DOHH2 (cell line): ENCODE data around the gene HS2ST1.

ENCODE experiments used
- H3F3A ChIP-seq: fragments of 200-600 bp; sonication (generic), shearing (Covaris generic); 2 replicates; pipeline ENCODE4 v1.6.0; 2016; ENCODE audit warnings: antibody characterized with exemption, mild to moderate bottlenecking; ENCODE audit not compliant: control insufficient read depth, insufficient read depth
- H3K27ac ChIP-seq: fragments of 200-600 bp; sonication (generic); 2 replicates; pipeline ENCODE4 v1.5.1; 2014; ENCODE audit warnings: low read depth, mild to moderate bottlenecking, low read length, moderate library complexity
- H3K27me3 ChIP-seq: fragments of 200-600 bp; sonication (generic); 2 replicates; pipeline ENCODE4 v1.6.1; 2014; ENCODE audit warnings: mild to moderate bottlenecking, low read length, mixed read lengths; ENCODE audit not compliant: control insufficient read depth
- H3K36me3 ChIP-seq: fragments of 200-600 bp; sonication (generic); 2 replicates; pipeline ENCODE4 v1.6.1; 2014; ENCODE audit warnings: mild to moderate bottlenecking, low read length, moderate library complexity, mixed read lengths; ENCODE audit not compliant: control insufficient read depth
- H3K4me1 ChIP-seq: fragments of 200-600 bp; sonication (generic); 2 replicates; pipeline ENCODE4 v1.6.1; 2014; ENCODE audit warnings: mild to moderate bottlenecking, low read length, mixed read lengths; ENCODE audit not compliant: control insufficient read depth
- H3K4me2 ChIP-seq: fragments of 200-600 bp; sonication (generic); 2 replicates; pipeline ENCODE4 v1.6.0; 2014; ENCODE audit warnings: mild to moderate bottlenecking, low read length, moderate library complexity
- H3K4me3 ChIP-seq: fragments of 200-600 bp; sonication (generic); 2 replicates; pipeline ENCODE4 v1.5.1; 2014; ENCODE audit warnings: mild to moderate bottlenecking, low read length, mixed read lengths
- H3K79me2 ChIP-seq: fragments of 200-600 bp; sonication (generic); 2 replicates; pipeline ENCODE4 v1.6.1; 2014; ENCODE audit warnings: mild to moderate bottlenecking, low read length, mixed read lengths; ENCODE audit not compliant: control insufficient read depth
- H3K9me2 ChIP-seq: fragments of 200-600 bp; sonication (generic); replicated peaks from 2 replicates; pipeline ENCODE4 v1.6.1; 2014; ENCODE audit warnings: mild to moderate bottlenecking, low read length, mixed read lengths; ENCODE audit not compliant: control insufficient read depth
- H3K9me3 ChIP-seq: fragments of 200-600 bp; sonication (generic); 2 replicates; pipeline ENCODE4 v1.6.1; 2014; ENCODE audit warnings: antibody characterized with exemption, low read length, mixed read lengths; ENCODE audit not compliant: control insufficient read depth, insufficient read depth
- H4K20me1 ChIP-seq: fragments of 200-600 bp; sonication (generic); 2 replicates; pipeline ENCODE4 v1.6.0; 2014; ENCODE audit warnings: low read depth, mild to moderate bottlenecking, antibody characterized with exemption, low read length, moderate library complexity; ENCODE audit not compliant: control insufficient read depth, insufficient read depth
- CTCF ChIP-seq: fragments of 200-600 bp; sonication (generic); IDR thresholded peaks from one replicate; pipeline ENCODE4 v1.5.1; 2014; ENCODE audit warnings: antibody characterized with exemption, mild to moderate bottlenecking, low read depth, low read length; ENCODE audit not compliant: poor library complexity, severe bottlenecking
- EZH2phosphoT487 ChIP-seq: fragments of 200-600 bp; sonication (generic); IDR thresholded peaks from 2 replicates; pipeline ENCODE4 v1.6.1; 2017; ENCODE audit warnings: borderline replicate concordance, mild to moderate bottlenecking, antibody characterized with exemption, low read length, moderate library complexity, mixed read lengths

The HS2ST1 gene

GRCh38 chr1:87143413-87144135 lies 229.1 kb downstream of the HS2ST1 start:
- no peaks in the 10 kb centered on the region for H3K27me3 ChIP-seq
- no peaks in the 10 kb centered on the region for H4K20me1 ChIP-seq
- H3K9me2 ChIP-seq: no peaks in the 10 kb centered on the region
- no peak overlapping the region for H3K4me3 ChIP-seq
- no peaks in the 10 kb centered on the region for H3K36me3 ChIP-seq
- H3K79me2 ChIP-seq: no peaks in the 10 kb centered on the region
- H3K9me3 ChIP-seq: no peaks in the 10 kb centered on the region
- TF ChIP-seq EZH2phosphoT487 (no peak), CTCF (no peak)
- H3K4me1 ChIP-seq: no peaks in the 10 kb centered on the region
- no peak overlapping the region for H3K4me2 ChIP-seq
- no peaks in the 10 kb centered on the region for H3F3A ChIP-seq
- H3K27ac ChIP-seq: no peak overlapping the region

DNA sequence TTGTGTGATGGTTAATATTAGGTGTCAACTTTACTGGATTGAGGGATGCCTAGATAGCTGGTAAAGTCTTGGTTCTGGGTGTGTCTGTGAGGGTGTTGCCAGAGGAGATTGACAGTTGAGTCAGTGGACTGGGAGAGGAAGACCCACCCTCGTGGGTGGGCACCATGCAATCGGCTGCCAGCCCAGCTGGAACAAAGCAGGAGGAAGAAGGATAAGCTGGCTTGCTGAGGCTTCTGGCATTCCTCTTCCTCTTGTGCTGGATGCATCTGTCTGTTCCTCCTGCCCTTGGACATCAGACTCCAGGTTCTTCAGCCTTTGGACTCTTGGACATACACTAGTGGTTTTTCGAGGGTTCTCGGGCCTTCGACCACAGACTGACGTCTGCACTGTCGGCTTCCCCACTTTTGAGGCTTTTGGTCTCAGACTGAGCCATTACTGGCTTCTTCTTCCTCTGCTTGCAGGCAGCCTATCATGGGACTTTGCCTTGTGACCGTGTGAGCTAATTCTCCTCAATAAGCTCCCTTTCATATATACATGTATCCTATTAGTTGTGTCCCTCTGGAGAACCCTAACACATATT lies 230.0 kb downstream of the HS2ST1 start:
- H3K79me2 ChIP-seq: no peaks in the 10 kb centered on the region
- no peaks in the 10 kb centered on the region for H3K9me2 ChIP-seq
- no peaks in the 10 kb centered on the region for H3K9me3 ChIP-seq
- H3K4me3 ChIP-seq: no peak overlapping the region
- no peaks in the 10 kb centered on the region for H3K36me3 ChIP-seq
- no peaks in the 10 kb centered on the region for H3K4me1 ChIP-seq
- H3F3A ChIP-seq: no peaks in the 10 kb centered on the region
- no peaks in the 10 kb centered on the region for H4K20me1 ChIP-seq
- no peak for TF ChIP-seq EZH2phosphoT487
- TF ChIP-seq CTCF: no peak
- H3K27ac ChIP-seq: no peak overlapping the region
- H3K4me2 ChIP-seq: no peak overlapping the region
- 0 out of 2 replicates have a peak, but pooled peaks cover 3% of the 10 kb centered on the region for H3K27me3 ChIP-seq

DNA sequence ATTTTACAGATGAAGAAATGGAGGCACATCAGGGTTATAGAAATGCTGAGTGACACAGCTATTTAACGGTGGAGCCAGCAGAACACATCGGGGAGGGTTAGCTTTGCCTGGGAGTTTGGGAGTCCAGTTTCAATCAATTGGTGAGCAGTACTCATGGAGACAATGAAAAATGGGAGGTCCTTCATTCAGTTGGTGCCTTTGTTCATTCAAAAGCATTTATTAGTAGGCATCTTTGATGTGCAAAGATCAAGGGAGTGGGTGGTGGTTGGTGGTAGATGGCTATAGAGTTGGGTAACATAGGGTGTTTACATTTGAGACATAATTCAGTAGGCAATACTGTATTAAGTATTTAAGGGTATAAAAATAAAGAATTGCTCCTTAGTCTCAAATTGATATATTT lies 230.5 kb downstream of the HS2ST1 start:
- Histone ChIP-seq H3K4me3 (no peak overlapping the region), H3K4me1 (no peaks in the 10 kb centered on the region), H3F3A (no peaks in the 10 kb centered on the region), H3K79me2 (no peaks in the 10 kb centered on the region), H3K36me3 (no peaks in the 10 kb centered on the region), H3K9me3 (no peaks in the 10 kb centered on the region), H3K9me2 (no peaks in the 10 kb centered on the region), H3K27ac (no peak overlapping the region), H4K20me1 (no peaks in the 10 kb centered on the region), H3K4me2 (no peak overlapping the region), H3K27me3 (0 out of 2 replicates have a peak, but pooled peaks cover 3% of the 10 kb centered on the region)
- TF ChIP-seq CTCF: no peak
- no peak for TF ChIP-seq EZH2phosphoT487
